HUES6 (cell line): ENCODE results near the gene PDXK.

Source experiments
- H3K27ac ChIP-seq: 2 replicates; pipeline ENCODE4 v1.7.0; 2013; ENCODE audit warnings: low read depth, mild to moderate bottlenecking, low read length, inconsistent platforms
- H3K27me3 ChIP-seq: 2 replicates; pipeline ENCODE4 v1.6.1; 2013; ENCODE audit warnings: low read length; ENCODE audit not compliant: control insufficient read depth, insufficient read depth
- H3K36me3 ChIP-seq: 2 replicates; pipeline ENCODE4 v1.6.1; 2013; ENCODE audit warnings: low read length; ENCODE audit not compliant: control insufficient read depth, insufficient read depth
- H3K4me1 ChIP-seq: 2 replicates; pipeline ENCODE4 v1.6.1; 2013; ENCODE audit warnings: low read length; ENCODE audit not compliant: control insufficient read depth, insufficient read depth
- H3K4me3 ChIP-seq: 2 replicates; pipeline ENCODE4 v1.5.1; 2013; ENCODE audit warnings: low read depth, low read length
- H3K9ac ChIP-seq: one replicate; pipeline ENCODE4 v1.6.1; 2013; ENCODE audit warnings: mild to moderate bottlenecking, low read length
- H3K9me3 ChIP-seq: 2 replicates; pipeline ENCODE4 v1.6.1; 2013; ENCODE audit warnings: low read depth, low read length; ENCODE audit not compliant: control insufficient read depth, insufficient read depth

PDXK gene

DNA sequence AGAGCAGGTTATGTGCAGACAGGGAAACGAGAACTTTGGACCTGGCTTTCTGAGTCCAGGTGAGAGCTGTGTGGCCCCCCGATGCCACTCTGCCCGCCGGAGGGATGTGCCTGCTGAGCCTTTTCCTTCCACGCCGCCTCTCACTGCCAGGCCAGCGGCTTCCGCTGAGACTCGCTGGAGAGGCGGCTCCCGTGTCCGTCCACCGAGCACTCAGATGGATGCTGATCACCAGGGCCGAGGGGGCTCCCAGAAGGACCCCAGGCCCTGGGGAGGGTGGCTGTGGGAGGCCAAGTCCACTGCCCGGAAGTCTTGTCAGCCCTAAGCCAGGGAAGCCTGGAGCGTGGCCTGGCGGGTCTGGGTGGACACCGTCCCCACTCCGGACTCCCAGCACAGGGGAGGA, 40.7 kb downstream of the PDXK start:
- H3K9ac ChIP-seq = no peak overlapping the region
- peaks cover 83% of the 10 kb centered on the region for H3K36me3 ChIP-seq
- no peak overlapping the region for H3K4me3 ChIP-seq
- H3K4me1 ChIP-seq = no peaks in the 10 kb centered on the region
- no peaks in the 10 kb centered on the region for H3K9me3 ChIP-seq
- no peak overlapping the region for H3K27ac ChIP-seq
- H3K27me3 ChIP-seq = no peaks in the 10 kb centered on the region

DNA sequence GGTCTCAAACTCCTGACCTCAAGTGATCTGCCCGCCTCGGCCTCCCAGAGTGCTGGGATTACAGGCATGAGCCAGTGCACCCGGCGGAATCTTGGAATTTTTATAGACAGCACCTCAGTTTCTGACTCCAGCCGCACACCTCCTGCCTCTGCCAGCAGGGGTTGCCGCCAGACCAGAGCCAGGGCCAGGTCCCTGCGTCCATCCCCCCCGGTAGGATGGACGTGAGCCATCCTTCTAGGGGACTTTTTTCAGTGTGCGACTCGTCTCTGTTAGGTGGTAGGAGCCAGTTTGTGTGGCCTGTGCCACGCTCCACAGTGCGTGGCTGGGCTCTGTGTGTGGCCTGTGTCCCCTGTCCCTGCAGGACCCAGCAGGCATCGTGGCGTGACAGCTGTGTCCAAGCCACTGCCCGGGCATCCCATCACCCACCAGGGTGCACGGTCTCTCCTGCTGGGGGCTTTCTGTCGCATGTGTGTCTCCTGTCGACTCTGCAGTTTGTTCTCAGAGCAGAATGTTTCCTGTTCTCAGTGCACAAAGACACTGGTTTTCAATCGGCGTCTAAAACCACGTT, 41.5 kb downstream of the PDXK start:
- no peak overlapping the region for H3K4me3 ChIP-seq
- no peaks in the 10 kb centered on the region for H3K27me3 ChIP-seq
- peaks cover 75% of the 10 kb centered on the region for H3K36me3 ChIP-seq
- no peak overlapping the region for H3K27ac ChIP-seq
- no peak overlapping the region for H3K9ac ChIP-seq
- no peaks in the 10 kb centered on the region for H3K9me3 ChIP-seq
- H3K4me1 ChIP-seq = no peaks in the 10 kb centered on the region

DNA sequence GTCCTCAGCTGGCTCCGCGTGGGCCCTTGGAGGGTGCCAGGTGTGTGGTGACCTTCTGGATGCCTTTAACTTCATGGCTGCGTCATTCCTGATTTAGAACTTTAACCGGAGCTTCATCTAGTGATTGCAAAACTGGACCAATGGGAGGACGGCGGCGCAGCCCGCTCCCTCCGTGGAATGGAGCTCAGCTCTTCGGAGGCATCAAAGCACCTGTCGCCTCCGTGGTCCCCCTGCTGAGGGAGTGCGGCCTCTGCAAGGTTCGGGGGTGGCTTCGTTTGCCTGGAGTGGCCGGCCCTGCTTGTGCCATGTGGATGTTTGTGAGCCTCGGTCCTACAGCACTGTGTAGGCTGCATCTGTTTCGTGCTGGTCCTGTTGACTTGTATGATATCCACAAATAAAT, 43.0 kb downstream of the PDXK start:
- Histone ChIP-seq H3K4me3 (no peak overlapping the region), H3K27ac (no peak overlapping the region), H3K9me3 (no peaks in the 10 kb centered on the region), H3K36me3 (peaks cover 61% of the 10 kb centered on the region), H3K27me3 (no peaks in the 10 kb centered on the region), H3K4me1 (no peaks in the 10 kb centered on the region), H3K9ac (no peak overlapping the region)

GRCh38 chr21:43762303-43763128, 43.6 kb downstream of the PDXK start:
- H3K4me3 ChIP-seq = no peak overlapping the region
- H3K4me1 ChIP-seq = peaks cover 4% of the 10 kb centered on the region
- no peaks in the 10 kb centered on the region for H3K27me3 ChIP-seq
- no peak overlapping the region for H3K27ac ChIP-seq
- H3K36me3 ChIP-seq = peaks cover 55% of the 10 kb centered on the region
- no peak overlapping the region for H3K9ac ChIP-seq
- H3K9me3 ChIP-seq = no peaks in the 10 kb centered on the region

GRCh38 chr21:43763901-43764523, 45.1 kb downstream of the PDXK start:
- Histone ChIP-seq H3K9ac (no peak overlapping the region), H3K27me3 (no peaks in the 10 kb centered on the region), H3K9me3 (no peaks in the 10 kb centered on the region), H3K4me1 (peaks cover 19% of the 10 kb centered on the region), H3K27ac (no peak overlapping the region), H3K4me3 (no peak overlapping the region), H3K36me3 (peaks cover 41% of the 10 kb centered on the region)

GRCh38 chr21:43764576-43765495, 45.9 kb downstream of the PDXK start:
- no peak overlapping the region for H3K27ac ChIP-seq
- H3K4me1 ChIP-seq = peaks cover 19% of the 10 kb centered on the region
- H3K4me3 ChIP-seq = no peak overlapping the region
- H3K9ac ChIP-seq = no peak overlapping the region
- no peaks in the 10 kb centered on the region for H3K27me3 ChIP-seq
- no peaks in the 10 kb centered on the region for H3K9me3 ChIP-seq
- peaks cover 33% of the 10 kb centered on the region for H3K36me3 ChIP-seq

GRCh38 chr21:43766734-43767497, 48.0 kb downstream of the PDXK start:
- no peak overlapping the region for H3K9ac ChIP-seq
- no peaks in the 10 kb centered on the region for H3K9me3 ChIP-seq
- H3K27me3 ChIP-seq = no peaks in the 10 kb centered on the region
- no peak overlapping the region for H3K4me3 ChIP-seq
- peaks cover 30% of the 10 kb centered on the region for H3K4me1 ChIP-seq
- no peak overlapping the region for H3K27ac ChIP-seq
- peaks cover 20% of the 10 kb centered on the region for H3K36me3 ChIP-seq

GRCh38 chr21:43767498-43767983, 48.6 kb downstream of the PDXK start:
- peak overlapping the region; percentile 64 for H3K9ac ChIP-seq
- no peaks in the 10 kb centered on the region for H3K27me3 ChIP-seq
- H3K36me3 ChIP-seq = peaks cover 14% of the 10 kb centered on the region
- H3K4me3 ChIP-seq = no peak overlapping the region
- H3K9me3 ChIP-seq = no peaks in the 10 kb centered on the region
- peaks cover 35% of the 10 kb centered on the region for H3K4me1 ChIP-seq
- H3K27ac ChIP-seq = peak overlapping the region; percentile 90

DNA sequence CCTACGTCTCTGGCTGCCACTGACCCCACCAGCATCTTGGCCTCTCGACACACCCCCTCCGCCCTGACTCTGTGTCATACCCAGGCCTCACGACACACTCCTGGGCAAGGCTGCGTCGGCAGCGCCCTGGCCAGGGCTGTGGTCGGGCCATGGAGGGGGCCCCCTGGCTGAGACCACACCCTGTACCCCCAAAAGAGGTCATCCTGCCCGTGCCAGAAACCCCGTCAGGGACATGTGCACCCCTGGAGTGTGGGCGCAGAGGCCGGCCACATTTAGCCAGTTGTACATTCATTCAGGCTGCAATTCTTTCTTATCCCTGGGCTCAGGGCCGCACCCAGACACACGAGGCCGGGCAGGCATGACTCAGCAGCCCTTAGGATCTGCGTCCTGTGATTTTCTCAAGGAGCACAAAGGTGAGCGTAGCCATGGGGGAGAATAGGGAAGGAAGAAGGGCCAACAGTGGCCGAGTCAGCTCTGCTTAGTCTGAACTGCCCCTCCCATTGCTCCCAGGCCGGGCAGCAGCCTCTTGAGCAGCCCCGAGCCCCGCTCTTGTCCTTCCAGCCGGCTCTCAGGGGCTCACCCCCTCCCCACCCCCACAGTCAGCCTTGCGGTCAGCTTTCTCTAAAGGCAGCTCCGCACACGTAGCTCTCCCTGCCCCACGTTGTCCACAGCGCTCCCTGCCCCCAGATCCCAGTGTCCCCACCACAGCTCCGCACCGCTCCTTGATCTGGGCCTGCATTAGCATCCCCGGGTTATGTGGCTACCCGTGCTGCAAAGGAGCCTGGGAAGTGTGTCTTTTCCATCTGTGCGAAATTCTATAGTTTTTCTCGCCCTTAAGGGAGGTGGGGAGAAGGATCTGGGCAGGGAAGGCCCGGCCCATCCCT, 49.3 kb downstream of the PDXK start:
- Histone ChIP-seq H3K4me3 (no peak overlapping the region), H3K9ac (peak overlapping the region; percentile 64), H3K9me3 (no peaks in the 10 kb centered on the region), H3K27me3 (no peaks in the 10 kb centered on the region), H3K4me1 (peaks cover 41% of the 10 kb centered on the region), H3K27ac (peak overlapping the region; percentile 90), H3K36me3 (peaks cover 11% of the 10 kb centered on the region)
